B cell (primary cell): Measurements from ENCODE around the gene PRIM1. TPM values are rescaled to one million over a fixed set of nuclear protein-coding genes. Genes with fewer than 3 reads are reported as not detected.

Source experiments
- ATAC-seq: fragments of 200-7000 bp; cut with Tn5 transposase; one replicate; pipeline ENCODE4 v1.10.0; 2021; ENCODE audit warnings: low read depth, mild to moderate bottlenecking, moderate number of reproducible peaks, moderate library complexity
- CTCF ChIA-PET: fragments of 350-600 bp; sonication (Branson Sonifier 250); formaldehyde crosslinking; loops from one replicate; lab custom pipeline; 2021; ENCODE audit warnings: antibody characterized with exemption, inconsistent platforms; lab: Charles Lee
- POLR2A ChIA-PET: fragments of 350-600 bp; sonication (Branson Sonifier 250); formaldehyde crosslinking; loops from one replicate; lab custom pipeline; 2021; ENCODE audit warnings: antibody characterized with exemption; lab: Charles Lee
- DNase-seq: peaks from one replicate; pipeline ENCODE4 v3.0.0; 2013
- H2AFZ ChIP-seq: 2 replicates; pipeline ENCODE4 v1.6.1; 2012; ENCODE audit warnings: mild to moderate bottlenecking, low read depth, low read length; ENCODE audit not compliant: insufficient read depth, poor library complexity, severe bottlenecking
- H3K27ac ChIP-seq, 2 donors: 1 replicate in 1 of 2; 2 replicates in 1 of 2; pipeline ENCODE4 v1.5.1; 2012 to 2013; ENCODE audit warnings: low read length in 2 of 2, mild to moderate bottlenecking in 2 of 2, moderate library complexity in 1 of 2
- H3K27me3 ChIP-seq, 4 experiments: fragments of 200-600 bp in 1 of 4; sonication (generic) in 1 of 4; replicated peaks in 1 of 4; 1 replicate in 2 of 4; 2 replicates in 2 of 4; pipeline versions ENCODE4 v1.6.1 to v1.7.0; 2013 to 2016; ENCODE audit warnings: low read length in 3 of 4, mild to moderate bottlenecking in 2 of 4, mixed read lengths in 1 of 4, moderate library complexity in 1 of 4; ENCODE audit not compliant: insufficient read depth in 4 of 4, control insufficient read depth in 3 of 4; ENCODE audit errors: control extremely low read depth in 1 of 4
- H3K36me3 ChIP-seq, 2 experiments: replicated peaks in 1 of 2; 1 replicate in 1 of 2; 2 replicates in 1 of 2; pipeline versions ENCODE4 v1.6.1 to v1.7.1; 2013; ENCODE audit warnings: low read length in 1 of 2; ENCODE audit not compliant: insufficient read depth in 2 of 2, control insufficient read depth in 1 of 2; ENCODE audit errors: control extremely low read depth in 1 of 2, extremely low read depth in 1 of 2
- H3K4me1 ChIP-seq, 2 donors: fragments of 200-600 bp in 1 of 2; sonication (generic) in 1 of 2; 1 replicate in 1 of 2; 2 replicates in 1 of 2; pipeline versions ENCODE4 v1.5.1 to v1.6.1; 2013 to 2017; ENCODE audit warnings: low read length in 2 of 2; ENCODE audit not compliant: control insufficient read depth in 2 of 2, insufficient read depth in 2 of 2
- H3K4me2 ChIP-seq: replicated peaks from 2 replicates; pipeline ENCODE3; 2012; ENCODE audit warnings: mild to moderate bottlenecking, low read depth, low read length; ENCODE audit not compliant: poor library complexity, severe bottlenecking
- H3K4me3 ChIP-seq, 5 experiments: fragments of 200-600 bp in 1 of 5; sonication (generic) in 1 of 5; 1 replicate in 3 of 5; 2 replicates in 2 of 5; pipeline versions ENCODE4 v1.5.1 to v1.7.0; 2011 to 2016; ENCODE audit warnings: low read length in 4 of 5, mild to moderate bottlenecking in 4 of 5, low read depth in 2 of 5, control low read depth in 1 of 5, moderate library complexity in 1 of 5; ENCODE audit not compliant: insufficient read depth in 1 of 5; ENCODE audit errors: control extremely low read depth in 1 of 5, extremely low read depth in 1 of 5
- H3K79me2 ChIP-seq: fragments of 200-600 bp; sonication (generic); one replicate; pipeline ENCODE4 v1.6.0; 2016; ENCODE audit warnings: low read length; ENCODE audit not compliant: control insufficient read depth, insufficient read depth
- H3K9ac ChIP-seq: fragments of 200-600 bp; sonication (generic); 2 replicates; pipeline ENCODE4 v1.6.1; 2017; ENCODE audit warnings: mild to moderate bottlenecking, low read length, moderate library complexity
- H3K9me3 ChIP-seq, 3 donors: one replicate each; pipeline versions ENCODE4 v1.6.1 to v1.7.1; 2013; ENCODE audit warnings: low read length in 2 of 3; ENCODE audit not compliant: control insufficient read depth in 2 of 3, insufficient read depth in 1 of 3; ENCODE audit errors: control extremely low read depth in 1 of 3
- H4K20me1 ChIP-seq: 2 replicates; pipeline ENCODE4 v1.6.0; 2012; ENCODE audit warnings: mild to moderate bottlenecking, low read length; ENCODE audit not compliant: insufficient read depth, control insufficient read depth, poor library complexity, severe bottlenecking
- H3K27ac Mint-ChIP-seq: one replicate; pipeline ENCODE4 v1.8.0; 2021; ENCODE audit warnings: mixed read lengths
- H3K27me3 Mint-ChIP-seq: one replicate; pipeline ENCODE4 v1.8.0; 2021; ENCODE audit warnings: mixed read lengths
- H3K4me1 Mint-ChIP-seq: one replicate; pipeline ENCODE4 v1.8.0; 2021; ENCODE audit warnings: mixed read lengths
- H3K4me3 Mint-ChIP-seq: one replicate; pipeline ENCODE4 v1.8.0; 2021; ENCODE audit warnings: mixed read lengths
- H3K9me3 Mint-ChIP-seq: one replicate; pipeline ENCODE4 v1.8.0; 2022; ENCODE audit warnings: mixed read lengths; ENCODE audit not compliant: insufficient read depth
- CTCF ChIP-seq: fragments of 200-600 bp; IDR thresholded peaks from one replicate; pipeline ENCODE4 v1.8.0; 2022; ENCODE audit warnings: antibody characterized with exemption, mild to moderate bottlenecking
- EZH2 ChIP-seq: IDR thresholded peaks from 2 replicates; pipeline ENCODE4 v1.6.1; 2012; ENCODE audit warnings: borderline replicate concordance, low read depth, mild to moderate bottlenecking, moderate library complexity, low read length; ENCODE audit not compliant: insufficient read depth, poor library complexity, severe bottlenecking
- WGBS: methylation state at CpG from one replicate; pipeline ENCODE4 v1.1.5; 2013; ENCODE audit warnings: missing lambda C conversion rate; ENCODE audit not compliant: insufficient coverage; 5-methylcytosine and 5-hydroxymethylcytosine counted together
- intact Hi-C: fragments of 100-400 bp; cut with micrococcal nuclease; formaldehyde crosslinking; loops from one replicate; pipeline ENCODE4 v1.10.0; 2022
- polyA plus RNA-seq: library from polyadenylated mRNA; depleted of rRNA; stranded (reverse); fragments of >200 nt; gene quantifications from 2 replicates; pipeline ENCODE4 v1.2.3, GENCODE V29; 2012
- total RNA-seq, 2 donors: library from RNA; stranded (reverse); fragments of 120-200 nt in 1 of 2; gene quantifications; 1 replicate in 1 of 2; 2 replicates in 1 of 2; pipeline versions ENCODE4 v1.2.3 to v1.2.4, GENCODE V29; 2013 to 2022

The PRIM1 gene
- total and polyA plus RNA-seq, 2 donors (not counting 1 experiment from before 2014, with no cell fraction given) = 16.9 to 25.4 TPM

GRCh38 chr12:56687223-56688128, 64.6 kb downstream of the PRIM1 start:
- under 1% methylated on average over 62 of the region's 62 CpGs for WGBS
- peak overlapping the region; percentile 97 for H3K4me3 Mint-ChIP-seq
- POLR2A ChIA-PET = interaction anchor here (0.6 to 4.0 kb wide), 16 partner anchors 8 to 552 kb away, joined by 3 to 25 read pairs (median 5); partner anchors contain the start of genes ATP5F1B, BAZ2A, NACA and NEMP1
- H3K27me3 Mint-ChIP-seq = no peaks in the 10 kb centered on the region
- Histone ChIP-seq H3K4me2 (peak overlapping the region; percentile 80), H4K20me1 (peaks cover 29% of the 10 kb centered on the region), H3K4me3 (peak overlapping the region; percentile 72 to 99 (median 92)), H3K4me1 (peaks cover 29 to 45% of the 10 kb centered on the region in 2 donors), H2AFZ (peak overlapping the region; percentile 85), H3K36me3 (peaks cover 0 to 3% of the 10 kb centered on the region in 2 experiments), H3K9ac (peak overlapping the region; percentile 92), H3K9me3 (no peaks in the 10 kb centered on the region), H3K27ac (peak overlapping the region; percentile 95), H3K27me3 (no peaks in the 10 kb centered on the region), H3K79me2 (peaks cover 59% of the 10 kb centered on the region)
- no peaks in the 10 kb centered on the region for H3K9me3 Mint-ChIP-seq
- H3K4me1 Mint-ChIP-seq = peaks cover 40% of the 10 kb centered on the region
- TF ChIP-seq CTCF (no peak), EZH2 (no peak)
- peak overlapping the region; percentile 98 for H3K27ac Mint-ChIP-seq
- ATAC-seq = peak; percentile 53
- CTCF ChIA-PET = interaction anchor here (0.6 to 3.6 kb wide), 5 partner anchors 13 to 497 kb away, joined by 3 to 21 read pairs (median 4); no protein-coding TSS in a partner anchor
- intact Hi-C loops = loop anchor here (1.0 to 5.0 kb wide), 11 partner anchors 38 to 833 kb away; partner anchors contain the start of genes BAZ2A, DDIT3, GLS2 and NACA
- DNase-seq = peak; percentile 86
